ENCODE measurements around the gene CCR5AS.

Gene CCR5AS

GRCh38 chr3:46349484-46350261, 57.2 kb downstream of the CCR5AS start:
- Mint-ChIP-seq H3K4me3 (no peak overlapping the region), H3K27ac (no peak overlapping the region), H3K27me3 (ENCODE audit: insufficient read depth, low read depth, poor library complexity) (peaks cover 4% of the 10 kb centered on the region), H3K9me3 (peaks cover 25% of the 10 kb centered on the region; the same call in 2 of the 3 replicates), H3K4me1 (peaks cover 6% of the 10 kb centered on the region; the same call in 2 of the 3 replicates), H3K36me3 (ENCODE audit: low read depth) (peaks cover 4% of the 10 kb centered on the region; the same call in 1 of the 3 replicates)
- TF ChIP-seq REST (IDR thresholded peaks at IDR 0.05; ENCODE audit: unreplicated experiment) = no peak
- no peak for TF ChIP-seq NANOG (IDR thresholded peaks at IDR 0.05; ENCODE audit: borderline replicate concordance)
- no peak for TF ChIP-seq ZNF114 (CRISPR knock-in tag; IDR thresholded peaks at IDR 0.05)
- TF ChIP-seq EZH2phosphoT487 (IDR thresholded peaks at IDR 0.05; ENCODE audit: unreplicated experiment) = no peak
- TF ChIP-seq, protein P1, sequence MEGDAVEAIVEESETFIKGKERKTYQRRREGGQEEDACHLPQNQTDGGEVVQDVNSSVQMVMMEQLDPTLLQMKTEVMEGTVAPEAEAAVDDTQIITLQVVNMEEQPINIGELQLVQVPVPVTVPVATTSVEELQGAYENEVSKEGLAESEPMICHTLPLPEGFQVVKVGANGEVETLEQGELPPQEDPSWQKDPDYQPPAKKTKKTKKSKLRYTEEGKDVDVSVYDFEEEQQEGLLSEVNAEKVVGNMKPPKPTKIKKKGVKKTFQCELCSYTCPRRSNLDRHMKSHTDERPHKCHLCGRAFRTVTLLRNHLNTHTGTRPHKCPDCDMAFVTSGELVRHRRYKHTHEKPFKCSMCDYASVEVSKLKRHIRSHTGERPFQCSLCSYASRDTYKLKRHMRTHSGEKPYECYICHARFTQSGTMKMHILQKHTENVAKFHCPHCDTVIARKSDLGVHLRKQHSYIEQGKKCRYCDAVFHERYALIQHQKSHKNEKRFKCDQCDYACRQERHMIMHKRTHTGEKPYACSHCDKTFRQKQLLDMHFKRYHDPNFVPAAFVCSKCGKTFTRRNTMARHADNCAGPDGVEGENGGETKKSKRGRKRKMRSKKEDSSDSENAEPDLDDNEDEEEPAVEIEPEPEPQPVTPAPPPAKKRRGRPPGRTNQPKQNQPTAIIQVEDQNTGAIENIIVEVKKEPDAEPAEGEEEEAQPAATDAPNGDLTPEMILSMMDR (conservative IDR thresholded peaks at IDR 0.05; ENCODE audit: low read depth in 2 of 2) = no peak
- TF ChIP-seq EZH2 (IDR thresholded peaks at IDR 0.05; ENCODE audit: low read depth, unreplicated experiment) = no peak
- TF ChIP-seq STAT1 (IDR thresholded peaks at IDR 0.05; ENCODE audit: unreplicated experiment) = no peak
- no peak for TF ChIP-seq POLR2AphosphoS5 (IDR thresholded peaks at IDR 0.05; ENCODE audit: low read depth)
- TF ChIP-seq ETS1 (IDR thresholded peaks at IDR 0.05) = no peak
- TF ChIP-seq ZNF331 (CRISPR knock-in tag; IDR thresholded peaks at IDR 0.05; ENCODE audit: low read depth) = no peak
- TF ChIP-seq, protein P2, sequence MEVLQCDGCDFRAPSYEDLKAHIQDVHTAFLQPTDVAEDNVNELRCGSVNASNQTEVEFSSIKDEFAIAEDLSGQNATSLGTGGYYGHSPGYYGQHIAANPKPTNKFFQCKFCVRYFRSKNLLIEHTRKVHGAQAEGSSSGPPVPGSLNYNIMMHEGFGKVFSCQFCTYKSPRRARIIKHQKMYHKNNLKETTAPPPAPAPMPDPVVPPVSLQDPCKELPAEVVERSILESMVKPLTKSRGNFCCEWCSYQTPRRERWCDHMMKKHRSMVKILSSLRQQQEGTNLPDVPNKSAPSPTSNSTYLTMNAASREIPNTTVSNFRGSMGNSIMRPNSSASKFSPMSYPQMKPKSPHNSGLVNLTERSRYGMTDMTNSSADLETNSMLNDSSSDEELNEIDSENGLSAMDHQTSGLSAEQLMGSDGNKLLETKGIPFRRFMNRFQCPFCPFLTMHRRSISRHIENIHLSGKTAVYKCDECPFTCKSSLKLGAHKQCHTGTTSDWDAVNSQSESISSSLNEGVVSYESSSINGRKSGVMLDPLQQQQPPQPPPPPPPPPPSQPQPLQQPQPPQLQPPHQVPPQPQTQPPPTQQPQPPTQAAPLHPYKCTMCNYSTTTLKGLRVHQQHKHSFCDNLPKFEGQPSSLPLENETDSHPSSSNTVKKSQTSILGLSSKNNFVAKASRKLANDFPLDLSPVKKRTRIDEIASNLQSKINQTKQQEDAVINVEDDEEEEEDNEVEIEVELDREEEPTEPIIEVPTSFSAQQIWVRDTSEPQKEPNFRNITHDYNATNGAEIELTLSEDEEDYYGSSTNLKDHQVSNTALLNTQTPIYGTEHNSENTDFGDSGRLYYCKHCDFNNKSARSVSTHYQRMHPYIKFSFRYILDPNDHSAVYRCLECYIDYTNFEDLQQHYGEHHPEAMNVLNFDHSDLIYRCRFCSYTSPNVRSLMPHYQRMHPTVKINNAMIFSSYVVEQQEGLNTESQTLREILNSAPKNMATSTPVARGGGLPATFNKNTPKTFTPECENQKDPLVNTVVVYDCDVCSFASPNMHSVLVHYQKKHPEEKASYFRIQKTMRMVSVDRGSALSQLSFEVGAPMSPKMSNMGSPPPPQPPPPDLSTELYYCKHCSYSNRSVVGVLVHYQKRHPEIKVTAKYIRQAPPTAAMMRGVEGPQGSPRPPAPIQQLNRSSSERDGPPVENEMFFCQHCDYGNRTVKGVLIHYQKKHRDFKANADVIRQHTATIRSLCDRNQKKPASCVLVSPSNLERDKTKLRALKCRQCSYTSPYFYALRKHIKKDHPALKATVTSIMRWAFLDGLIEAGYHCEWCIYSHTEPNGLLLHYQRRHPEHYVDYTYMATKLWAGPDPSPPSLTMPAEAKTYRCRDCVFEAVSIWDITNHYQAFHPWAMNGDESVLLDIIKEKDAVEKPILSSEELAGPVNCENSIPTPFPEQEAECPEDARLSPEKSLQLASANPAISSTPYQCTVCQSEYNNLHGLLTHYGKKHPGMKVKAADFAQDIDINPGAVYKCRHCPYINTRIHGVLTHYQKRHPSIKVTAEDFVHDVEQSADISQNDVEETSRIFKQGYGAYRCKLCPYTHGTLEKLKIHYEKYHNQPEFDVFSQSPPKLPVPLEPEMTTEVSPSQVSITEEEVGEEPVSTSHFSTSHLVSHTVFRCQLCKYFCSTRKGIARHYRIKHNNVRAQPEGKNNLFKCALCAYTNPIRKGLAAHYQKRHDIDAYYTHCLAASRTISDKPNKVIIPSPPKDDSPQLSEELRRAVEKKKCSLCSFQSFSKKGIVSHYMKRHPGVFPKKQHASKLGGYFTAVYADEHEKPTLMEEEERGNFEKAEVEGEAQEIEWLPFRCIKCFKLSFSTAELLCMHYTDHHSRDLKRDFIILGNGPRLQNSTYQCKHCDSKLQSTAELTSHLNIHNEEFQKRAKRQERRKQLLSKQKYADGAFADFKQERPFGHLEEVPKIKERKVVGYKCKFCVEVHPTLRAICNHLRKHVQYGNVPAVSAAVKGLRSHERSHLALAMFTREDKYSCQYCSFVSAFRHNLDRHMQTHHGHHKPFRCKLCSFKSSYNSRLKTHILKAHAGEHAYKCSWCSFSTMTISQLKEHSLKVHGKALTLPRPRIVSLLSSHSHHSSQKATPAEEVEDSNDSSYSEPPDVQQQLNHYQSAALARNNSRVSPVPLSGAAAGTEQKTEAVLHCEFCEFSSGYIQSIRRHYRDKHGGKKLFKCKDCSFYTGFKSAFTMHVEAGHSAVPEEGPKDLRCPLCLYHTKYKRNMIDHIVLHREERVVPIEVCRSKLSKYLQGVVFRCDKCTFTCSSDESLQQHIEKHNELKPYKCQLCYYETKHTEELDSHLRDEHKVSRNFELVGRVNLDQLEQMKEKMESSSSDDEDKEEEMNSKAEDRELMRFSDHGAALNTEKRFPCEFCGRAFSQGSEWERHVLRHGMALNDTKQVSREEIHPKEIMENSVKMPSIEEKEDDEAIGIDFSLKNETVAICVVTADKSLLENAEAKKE (CRISPR knock-in tag; IDR thresholded peaks at IDR 0.05) = no peak
- no peak for TF ChIP-seq JUNB (IDR thresholded peaks at IDR 0.05; ENCODE audit: unreplicated experiment)
- Histone ChIP-seq H3K27ac (ENCODE audit: low read depth) (no peak overlapping the region), H3K27me3 (ENCODE audit: insufficient read depth) (no peaks in the 10 kb centered on the region), H3K4me2 (no peak overlapping the region), H3K9me2 (ENCODE audit: insufficient read depth) (peaks cover 6% of the 10 kb centered on the region; the same call in 1 of the 2 replicates), H3K4me3 (no peak overlapping the region), H3K36me3 (ENCODE audit: insufficient read depth) (no peaks in the 10 kb centered on the region), H3K79me2 (replicated peaks; ENCODE audit: insufficient read depth) (no peaks in the 10 kb centered on the region), H3K4me1 (ENCODE audit: insufficient read depth) (peaks cover 4% of the 10 kb centered on the region; the same call in 1 of the 2 replicates), H4K20me1 (replicated peaks; ENCODE audit: insufficient read depth) (no peaks in the 10 kb centered on the region), H2AFZ (no peak overlapping the region), H3F3A (replicated peaks; ENCODE audit: low read depth) (no peaks in the 10 kb centered on the region)
- ATAC-seq = no peak
- DNase-seq (ENCODE audit: low spot score) = no peak

Measured in GM23338 (cell line).